ENCODE data around the gene RRM2. TPM values are rescaled to one million over a fixed set of nuclear protein-coding genes. Genes with fewer than 3 reads are reported as not detected.
A peak's percentile ranks its signal among the peaks of the same experiment; 100 is the strongest.
"Not testable (repeated sequence)": the region's sequence is repeated elsewhere in the genome, so short reads cannot be mapped to it uniquely, and the experiment has no call there.

Gene RRM2
- total RNA-seq, 1 donor from 2014 or later, result 7.8 TPM

DNA sequence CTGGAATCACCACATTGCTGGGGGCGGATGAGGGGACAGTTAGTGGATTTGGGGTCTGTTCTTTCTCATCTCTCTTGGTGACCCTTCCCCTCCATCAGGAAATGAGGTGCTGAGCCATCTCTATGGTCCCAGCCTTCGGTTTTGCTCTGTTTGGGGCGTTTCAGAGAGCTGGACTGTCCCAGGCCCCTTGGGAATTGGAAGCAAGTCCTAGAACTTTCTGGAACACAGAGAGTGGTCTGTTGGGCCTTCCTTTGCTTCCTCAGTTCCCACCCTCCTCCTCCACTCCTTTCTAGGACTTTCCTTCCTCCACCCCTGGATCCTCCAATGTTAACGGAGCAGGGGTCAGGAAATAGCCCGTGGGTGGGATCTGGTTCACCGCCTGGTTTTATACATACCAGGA is 17.0 kb downstream of the RRM2 start:
- H3K9ac ChIP-seq (ENCODE audit: low read depth in 1 of 3, low read length in 3 of 3), result no peak overlapping the region
- H3K27me3 ChIP-seq (ENCODE audit: control insufficient read depth in 3 of 3, insufficient read depth in 3 of 3, low read length in 3 of 3), result peaks cover 0 to 2% (median 0%) of the 10 kb centered on the region in 3 donors
- no peak overlapping the region for H3K27ac ChIP-seq (ENCODE audit: low read depth, low read length)
- H3K4me3 ChIP-seq (ENCODE audit: low read length in 3 of 3), result no peak overlapping the region
- H3K9me3 ChIP-seq (ENCODE audit: control insufficient read depth in 3 of 3, low read length in 3 of 3), result no peaks in the 10 kb centered on the region
- no peaks in the 10 kb centered on the region for H3K36me3 ChIP-seq (ENCODE audit: control insufficient read depth in 3 of 3, insufficient read depth in 3 of 3, low read length in 3 of 3)
- peaks cover 0 to under 1% (median 0%) of the 10 kb centered on the region in 3 donors for H3K4me1 ChIP-seq (ENCODE audit: control insufficient read depth in 3 of 3, insufficient read depth in 3 of 3, low read length in 3 of 3)

DNA sequence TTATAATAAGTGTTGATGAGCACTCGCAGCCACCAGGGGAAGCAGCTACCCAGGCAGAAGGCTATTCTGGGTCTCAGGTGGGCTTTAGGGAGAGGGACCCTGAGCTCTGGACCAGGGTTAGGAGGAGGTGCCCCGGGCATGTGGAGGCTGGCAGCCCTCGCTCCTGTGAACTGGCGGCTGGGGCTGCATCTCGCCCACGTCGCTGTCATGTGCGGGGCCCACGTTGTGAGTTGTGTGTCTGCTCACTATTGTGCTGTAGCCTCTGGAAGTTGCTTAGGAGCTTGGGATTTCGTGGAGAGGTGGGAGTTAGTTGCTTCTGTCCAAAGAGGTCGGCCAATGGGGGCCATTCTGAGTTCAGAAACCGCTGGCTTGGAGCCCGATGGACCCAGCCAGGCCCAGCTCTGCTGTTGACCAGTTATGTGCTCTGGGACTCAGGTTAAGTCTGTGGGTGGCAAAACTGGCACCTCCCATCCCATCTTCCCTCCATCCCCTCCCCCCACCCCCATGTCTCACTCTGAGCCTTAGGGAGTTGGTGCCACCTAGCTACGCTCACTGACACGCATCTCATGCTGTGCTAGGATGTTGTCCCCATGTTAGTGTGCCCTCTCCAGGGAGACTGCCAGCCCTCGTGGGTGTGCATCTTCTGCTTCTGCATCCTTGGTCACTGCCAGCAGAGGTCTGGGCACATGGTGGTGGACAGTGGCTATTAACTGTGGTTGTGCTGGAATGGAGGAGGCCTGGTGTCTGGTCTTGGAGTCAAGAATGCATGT is 18.5 kb downstream of the RRM2 start:
- Histone ChIP-seq H3K4me3 (ENCODE audit: low read length in 3 of 3) (no peak overlapping the region), H3K9ac (ENCODE audit: low read depth in 1 of 3, low read length in 3 of 3) (no peak overlapping the region), H3K27me3 (ENCODE audit: control insufficient read depth in 3 of 3, insufficient read depth in 3 of 3, low read length in 3 of 3) (peaks cover 0 to 2% (median 0%) of the 10 kb centered on the region in 3 donors), H3K27ac (ENCODE audit: low read depth, low read length) (no peak overlapping the region), H3K9me3 (ENCODE audit: control insufficient read depth in 3 of 3, low read length in 3 of 3) (no peaks in the 10 kb centered on the region), H3K36me3 (ENCODE audit: control insufficient read depth in 3 of 3, insufficient read depth in 3 of 3, low read length in 3 of 3) (no peaks in the 10 kb centered on the region), H3K4me1 (ENCODE audit: control insufficient read depth in 3 of 3, insufficient read depth in 3 of 3, low read length in 3 of 3) (peaks cover 0 to 14% (median 7%) of the 10 kb centered on the region in 3 donors)

DNA sequence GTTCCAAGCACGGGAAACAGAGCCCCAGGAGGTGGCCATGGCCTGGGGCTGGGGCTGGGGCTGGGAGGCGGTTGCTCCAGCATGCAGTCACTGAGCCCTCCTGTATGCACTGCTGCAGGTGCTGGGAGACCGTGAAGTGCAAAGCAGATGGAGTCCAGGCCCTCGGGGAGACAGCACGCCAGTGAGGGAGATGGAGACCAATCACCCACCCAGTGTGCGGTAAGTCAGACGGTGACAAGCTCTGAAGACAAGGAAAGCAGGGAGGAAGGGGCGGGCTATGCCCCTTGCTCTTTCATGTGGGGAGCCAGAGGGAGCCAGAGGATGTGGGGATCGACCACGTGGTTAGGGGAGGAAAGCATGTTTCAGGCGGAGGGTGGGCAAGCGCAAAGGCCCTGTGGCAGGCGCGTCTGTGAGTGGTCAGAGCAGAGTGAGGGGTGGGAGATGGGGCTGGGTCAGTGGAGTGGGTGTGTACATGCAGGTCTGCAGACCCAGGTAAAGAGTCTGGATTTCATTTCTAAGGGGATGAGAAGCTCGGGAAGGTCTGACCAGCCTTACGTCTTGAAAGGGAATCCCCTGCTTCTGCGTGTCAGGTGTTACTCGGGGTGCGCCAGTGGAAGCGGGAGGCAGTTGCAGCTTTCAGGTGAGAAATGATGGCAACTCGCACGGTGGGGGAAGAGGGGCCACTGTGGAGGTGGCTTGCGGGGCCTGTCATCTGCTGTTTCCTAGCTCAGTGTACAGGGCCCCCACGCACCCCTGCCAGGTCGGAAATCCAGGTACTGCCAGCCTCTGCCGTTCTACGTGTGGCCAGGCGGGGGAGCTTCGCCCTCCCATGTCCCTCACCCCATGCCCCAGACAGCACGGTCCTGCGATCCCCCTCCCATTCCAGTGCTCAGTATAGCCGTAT is 19.4 kb downstream of the RRM2 start:
- no peak overlapping the region for H3K4me3 ChIP-seq (ENCODE audit: low read length in 3 of 3)
- H3K27me3 ChIP-seq (ENCODE audit: control insufficient read depth in 3 of 3, insufficient read depth in 3 of 3, low read length in 3 of 3), result peaks cover 0 to 2% (median 0%) of the 10 kb centered on the region in 3 donors
- no peak overlapping the region for H3K27ac ChIP-seq (ENCODE audit: low read depth, low read length)
- no peaks in the 10 kb centered on the region for H3K36me3 ChIP-seq (ENCODE audit: control insufficient read depth in 3 of 3, insufficient read depth in 3 of 3, low read length in 3 of 3)
- peaks cover 0 to 14% (median 7%) of the 10 kb centered on the region in 3 donors for H3K4me1 ChIP-seq (ENCODE audit: control insufficient read depth in 3 of 3, insufficient read depth in 3 of 3, low read length in 3 of 3)
- no peak overlapping the region for H3K9ac ChIP-seq (ENCODE audit: low read depth in 1 of 3, low read length in 3 of 3)
- H3K9me3 ChIP-seq (ENCODE audit: control insufficient read depth in 3 of 3, low read length in 3 of 3), result no peaks in the 10 kb centered on the region

DNA sequence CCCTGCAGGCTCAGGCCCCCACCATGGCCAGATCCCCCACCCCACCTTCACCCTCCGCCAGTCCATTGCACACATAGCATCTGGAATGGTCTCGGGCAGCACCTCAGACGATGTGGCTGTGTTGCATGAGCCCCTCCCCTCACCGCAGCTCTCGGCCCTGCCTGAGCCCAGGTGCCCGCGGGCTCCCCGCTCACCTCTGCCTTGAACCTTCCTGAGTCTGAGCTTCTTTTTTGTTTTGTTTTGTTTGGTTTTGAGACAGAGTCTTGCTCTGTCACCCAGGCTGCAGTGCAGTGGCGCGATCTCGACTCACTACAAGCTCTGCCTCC is 20.1 kb downstream of the RRM2 start:
- H3K36me3 ChIP-seq (ENCODE audit: control insufficient read depth in 3 of 3, insufficient read depth in 3 of 3, low read length in 3 of 3), result no peaks in the 10 kb centered on the region
- no peak overlapping the region for H3K4me3 ChIP-seq (ENCODE audit: low read length in 3 of 3)

DNA sequence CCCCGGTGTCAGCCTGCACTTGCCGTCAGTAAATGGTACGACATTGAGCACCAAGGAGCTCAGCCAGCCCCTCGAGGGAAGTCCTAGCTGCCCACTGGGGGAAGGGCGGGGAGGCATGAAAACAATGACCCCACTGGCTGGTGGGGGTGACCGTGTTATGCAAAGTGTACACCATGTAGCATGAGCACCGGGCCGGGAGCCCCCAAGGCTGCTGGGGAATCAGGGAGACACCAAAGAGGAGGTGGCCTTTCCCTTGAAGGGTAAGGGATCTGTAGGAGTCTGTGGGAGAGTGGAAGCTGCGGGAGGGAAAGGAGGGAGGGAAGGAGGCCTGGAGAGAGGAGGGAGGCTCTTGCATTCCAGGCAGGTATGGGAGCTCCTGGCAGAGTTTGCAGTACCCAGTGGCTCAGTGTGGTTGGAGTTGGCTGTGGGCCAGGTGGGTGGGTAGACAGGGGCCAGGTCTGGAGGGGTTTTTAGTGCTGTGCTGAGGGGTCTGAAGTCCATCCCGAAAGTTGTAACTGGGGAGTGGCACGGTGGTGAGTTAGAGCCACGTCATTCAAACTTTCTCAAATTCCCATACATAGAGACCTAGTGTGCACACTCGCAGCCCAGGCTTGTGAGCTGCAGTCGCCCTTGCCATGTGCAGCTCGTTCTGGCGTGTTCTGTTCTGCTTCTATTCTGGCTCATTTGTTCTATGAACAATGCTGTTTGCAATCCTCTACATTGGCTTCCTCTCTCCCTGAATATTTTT is 22.4 kb downstream of the RRM2 start:
- H3K4me1 ChIP-seq (ENCODE audit: control insufficient read depth in 3 of 3, insufficient read depth in 3 of 3, low read length in 3 of 3), result peaks cover 0 to 14% (median 7%) of the 10 kb centered on the region in 3 donors
- peak overlapping the region in 1 of 3 donors; percentile 51 for H3K9ac ChIP-seq (ENCODE audit: low read depth in 1 of 3, low read length in 3 of 3)
- H3K4me3 ChIP-seq (ENCODE audit: low read length in 3 of 3), result no peak overlapping the region
- no peaks in the 10 kb centered on the region for H3K9me3 ChIP-seq (ENCODE audit: control insufficient read depth in 3 of 3, low read length in 3 of 3)
- H3K36me3 ChIP-seq (ENCODE audit: control insufficient read depth in 3 of 3, insufficient read depth in 3 of 3, low read length in 3 of 3), result no peaks in the 10 kb centered on the region
- peaks cover 0 to 2% (median 0%) of the 10 kb centered on the region in 3 donors for H3K27me3 ChIP-seq (ENCODE audit: control insufficient read depth in 3 of 3, insufficient read depth in 3 of 3, low read length in 3 of 3)
- no peak overlapping the region for H3K27ac ChIP-seq (ENCODE audit: low read depth, low read length)

More for the DNA sequence above, 20.1 kb downstream of the RRM2 start:
- no peak overlapping the region for H3K9ac ChIP-seq (ENCODE audit: low read depth in 1 of 3, low read length in 3 of 3)
- peaks cover 0 to 14% (median 7%) of the 10 kb centered on the region in 3 donors for H3K4me1 ChIP-seq (ENCODE audit: control insufficient read depth in 3 of 3, insufficient read depth in 3 of 3, low read length in 3 of 3)
- H3K9me3 ChIP-seq (ENCODE audit: control insufficient read depth in 3 of 3, low read length in 3 of 3), result no peaks in the 10 kb centered on the region
- H3K27me3 ChIP-seq (ENCODE audit: control insufficient read depth in 3 of 3, insufficient read depth in 3 of 3, low read length in 3 of 3), result peaks cover 0 to 2% (median 0%) of the 10 kb centered on the region in 3 donors
- H3K27ac ChIP-seq (ENCODE audit: low read depth, low read length), result no peak overlapping the region

DNA sequence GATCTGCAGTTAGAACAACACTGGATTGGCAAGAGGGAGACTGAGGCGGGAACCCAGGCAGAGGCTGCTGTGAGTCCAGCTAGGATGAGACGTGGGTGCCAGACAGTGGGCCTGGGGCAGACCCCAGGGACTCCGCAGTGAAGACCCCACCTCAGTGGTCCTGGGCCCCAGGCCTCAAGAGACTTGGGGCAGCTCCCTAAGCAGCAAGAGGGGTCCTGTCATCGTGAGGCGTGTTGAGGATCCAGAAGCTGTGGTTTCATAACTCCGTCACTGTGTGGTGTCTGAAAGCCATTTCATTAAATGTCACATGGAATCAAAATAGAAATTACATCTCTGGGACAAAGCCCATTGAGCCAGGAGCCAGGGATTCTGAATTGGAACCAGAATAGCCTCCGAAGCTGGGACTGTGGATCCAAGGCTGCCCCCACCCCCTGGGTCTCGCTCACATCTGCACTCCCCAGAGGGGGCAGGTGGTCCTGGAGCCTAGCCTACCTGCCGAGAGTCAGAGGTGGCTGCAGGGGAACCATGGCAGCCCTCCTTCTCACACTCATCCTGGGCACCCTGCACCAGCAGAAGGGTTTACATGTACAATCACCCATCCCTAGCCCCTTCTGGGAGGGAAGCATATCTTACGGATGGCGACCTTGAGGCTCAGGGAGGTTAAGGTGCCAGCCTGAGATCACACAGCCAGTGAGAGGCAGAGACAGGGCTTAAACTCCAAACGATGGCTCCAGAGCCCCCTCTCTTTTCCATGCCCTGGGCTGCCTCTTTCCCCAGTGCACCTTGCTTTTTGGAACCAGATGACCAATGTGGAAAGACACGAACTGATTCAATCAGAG is 23.2 kb downstream of the RRM2 start:
- Histone ChIP-seq H3K27ac (ENCODE audit: low read depth, low read length) (no peak overlapping the region), H3K27me3 (ENCODE audit: control insufficient read depth in 3 of 3, insufficient read depth in 3 of 3, low read length in 3 of 3) (peaks cover 0 to 2% (median 0%) of the 10 kb centered on the region in 3 donors)

DNA sequence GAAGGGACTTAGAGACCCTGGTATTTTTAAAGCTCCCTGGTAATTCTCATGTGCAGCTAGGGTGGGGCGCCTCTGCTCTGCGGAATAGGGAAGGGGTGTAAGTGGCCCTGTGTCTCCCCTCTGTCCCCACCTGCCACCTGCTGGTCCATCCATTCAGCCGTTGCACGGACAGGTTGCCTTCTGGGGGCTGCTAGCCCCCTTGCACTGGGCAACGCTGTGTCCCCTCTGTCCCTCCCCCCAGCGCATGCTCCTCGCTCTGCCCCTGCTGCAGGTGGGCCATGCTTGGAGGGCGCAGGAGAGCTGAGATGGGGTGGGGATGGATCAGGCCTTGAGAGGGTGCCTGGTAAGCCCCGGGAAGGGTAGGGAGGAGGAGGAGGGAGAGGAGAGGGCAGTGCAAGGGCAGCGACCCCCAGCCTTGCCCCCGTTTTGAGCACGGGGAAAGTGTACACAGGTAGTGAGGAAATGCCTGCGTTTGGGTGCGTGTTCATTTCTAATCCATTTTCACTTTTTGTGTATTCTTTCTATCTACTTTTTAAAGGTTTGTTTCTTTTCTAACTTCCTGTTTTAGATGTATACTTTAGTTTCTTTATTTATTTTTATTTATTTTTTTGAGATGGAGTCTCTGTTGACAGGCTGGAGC is 23.9 kb downstream of the RRM2 start:
- H3K4me3 ChIP-seq (ENCODE audit: low read length in 3 of 3), result no peak overlapping the region
- H3K36me3 ChIP-seq (ENCODE audit: control insufficient read depth in 3 of 3, insufficient read depth in 3 of 3, low read length in 3 of 3), result no peaks in the 10 kb centered on the region
- peaks cover 0 to 14% (median 7%) of the 10 kb centered on the region in 3 donors for H3K4me1 ChIP-seq (ENCODE audit: control insufficient read depth in 3 of 3, insufficient read depth in 3 of 3, low read length in 3 of 3)
- H3K9me3 ChIP-seq (ENCODE audit: control insufficient read depth in 3 of 3, low read length in 3 of 3), result no peaks in the 10 kb centered on the region
- H3K27ac ChIP-seq (ENCODE audit: low read depth, low read length), result no peak overlapping the region
- H3K9ac ChIP-seq (ENCODE audit: low read depth in 1 of 3, low read length in 3 of 3), result no peak overlapping the region
- peaks cover 0 to 2% (median 0%) of the 10 kb centered on the region in 3 donors for H3K27me3 ChIP-seq (ENCODE audit: control insufficient read depth in 3 of 3, insufficient read depth in 3 of 3, low read length in 3 of 3)

More for the DNA sequence above, 23.2 kb downstream of the RRM2 start:
- peak overlapping the region in 1 of 3 donors; percentile 51 for H3K9ac ChIP-seq (ENCODE audit: low read depth in 1 of 3, low read length in 3 of 3)
- H3K4me3 ChIP-seq (ENCODE audit: low read length in 3 of 3), result peak overlapping the region in 1 of 3 donors; percentile 49
- peaks cover 0 to 14% (median 7%) of the 10 kb centered on the region in 3 donors for H3K4me1 ChIP-seq (ENCODE audit: control insufficient read depth in 3 of 3, insufficient read depth in 3 of 3, low read length in 3 of 3)
- H3K36me3 ChIP-seq (ENCODE audit: control insufficient read depth in 3 of 3, insufficient read depth in 3 of 3, low read length in 3 of 3), result no peaks in the 10 kb centered on the region
- no peaks in the 10 kb centered on the region for H3K9me3 ChIP-seq (ENCODE audit: control insufficient read depth in 3 of 3, low read length in 3 of 3)

DNA sequence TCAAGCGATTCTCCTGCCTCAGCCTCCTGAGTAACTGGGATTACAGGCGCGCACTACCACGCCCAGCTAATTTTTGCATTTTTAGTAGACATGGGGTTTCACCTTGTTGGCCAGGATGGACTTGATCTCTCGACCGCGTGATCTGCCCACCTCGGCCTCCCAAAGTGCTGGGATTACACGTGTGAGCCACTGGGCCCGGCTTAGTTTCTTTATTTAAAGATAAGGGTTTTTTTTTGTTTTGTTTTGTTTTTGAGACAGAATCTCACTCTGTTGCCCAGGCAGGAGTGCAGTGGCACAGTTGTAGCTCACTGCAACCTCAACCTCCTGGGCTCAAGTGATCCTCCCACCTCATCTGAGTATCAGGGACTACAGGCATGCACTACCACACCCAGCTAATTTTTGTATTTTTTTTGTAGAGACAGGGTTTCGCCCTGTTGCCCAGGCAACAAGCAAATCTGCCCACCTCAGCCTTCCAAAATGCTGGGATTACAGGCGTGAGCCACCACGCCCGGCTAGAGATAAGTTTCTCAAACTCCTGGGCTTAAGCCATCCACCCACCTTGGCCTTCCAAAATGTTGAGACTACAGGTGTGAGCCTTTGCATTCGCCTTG is 24.6 kb downstream of the RRM2 start:
- not testable (repeated sequence) for H3K27me3 ChIP-seq (ENCODE audit: control insufficient read depth in 3 of 3, insufficient read depth in 3 of 3, low read length in 3 of 3); H3K9me3 ChIP-seq (ENCODE audit: control insufficient read depth in 3 of 3, low read length in 3 of 3); H3K9ac ChIP-seq (ENCODE audit: low read depth in 1 of 3, low read length in 3 of 3); H3K36me3 ChIP-seq (ENCODE audit: control insufficient read depth in 3 of 3, insufficient read depth in 3 of 3, low read length in 3 of 3); H3K4me3 ChIP-seq (ENCODE audit: low read length in 3 of 3); H3K27ac ChIP-seq (ENCODE audit: low read depth, low read length)
- H3K4me1 ChIP-seq (ENCODE audit: control insufficient read depth in 3 of 3, insufficient read depth in 3 of 3, low read length in 3 of 3), result peaks cover 0 to 14% (median 7%) of the 10 kb centered on the region in 3 donors
